GM12878 (cell line): ENCODE results near the gene GBGT1.

Source experiments
- CHD4 ChIP-seq: fragments of 200-600 bp; sonication (generic); IDR thresholded peaks from 2 replicates; pipeline ENCODE4 v1.6.1; 2016; ENCODE audit warnings: mild to moderate bottlenecking
- CTCF ChIP-seq, 3 experiments: IDR thresholded peaks in 2 of 3; conservative IDR thresholded peaks in 1 of 3; 2 replicates each; pipeline ENCODE4 v1.5.1; 2011; ENCODE audit warnings: low read depth in 3 of 3, low read length in 3 of 3, mild to moderate bottlenecking in 3 of 3, control low read depth in 2 of 3, moderate library complexity in 2 of 3, inconsistent platforms in 1 of 3, mixed read lengths in 1 of 3; ENCODE audit not compliant: control insufficient read depth in 2 of 3, insufficient read depth in 1 of 3; ENCODE audit errors: extremely low read depth in 1 of 3
- ETV6 ChIP-seq, 2 experiments: fragments of 450-650 bp in 1 of 2; IDR thresholded peaks in 1 of 2; conservative IDR thresholded peaks in 1 of 2; 2 replicates each; pipeline ENCODE4 v1.6.1; 2014; ENCODE audit warnings: antibody characterized with exemption in 1 of 2, borderline replicate concordance in 1 of 2, low read depth in 1 of 2, mild to moderate bottlenecking in 1 of 2, moderate library complexity in 1 of 2
- FOS ChIP-seq: IDR thresholded peaks from 3 replicates; pipeline ENCODE4 v1.6.1; 2011; ENCODE audit warnings: borderline replicate concordance; ENCODE audit not compliant: insufficient read length; ENCODE audit errors: extremely low read depth
- NR2F1 ChIP-seq: fragments of 450-650 bp; conservative IDR thresholded peaks from 2 replicates; pipeline ENCODE4 v1.6.1; 2017; ENCODE audit warnings: mild to moderate bottlenecking
- RAD21 ChIP-seq: IDR thresholded peaks from 2 replicates; pipeline ENCODE4 v1.6.1; 2011; ENCODE audit warnings: mild to moderate bottlenecking, low read depth, low read length, moderate library complexity; ENCODE audit not compliant: insufficient read depth

- TF ChIP-seq NR2F1 (no peak), RAD21 (no peak), ETV6 (conservative IDR thresholded peaks at IDR 0.05 in 1 of 2, IDR thresholded peaks at IDR 0.05 in 1 of 2; ENCODE audit: borderline replicate concordance in 1 of 2, low read depth in 1 of 2) (no peak), CHD4 (no peak), CTCF (IDR thresholded peaks at IDR 0.05 in 2 of 3, conservative IDR thresholded peaks at IDR 0.05 in 1 of 3; ENCODE audit: control insufficient read depth in 2 of 3, extremely low read depth in 1 of 3, insufficient read depth in 1 of 3, low read depth in 3 of 3, low read length in 3 of 3) (no peak), FOS (no peak)
These were observed 38.8 kb downstream of the GBGT1 start for GRCh38 chr9:133124907-133125275.
